Transverse colon (tissue), 4 donors: Measurements from ENCODE around the gene GATAD1. TPM values are rescaled to one million over a fixed set of nuclear protein-coding genes. Genes with fewer than 3 reads are reported as not detected.

Experiments used
- DNase-seq: peaks from one replicate; pipeline ENCODE4 v3.0.0-alpha.2; 2019
- H3K27ac ChIP-seq, 4 donors: fragments of 200-600 bp; sonication (generic); 2 replicates each; pipeline ENCODE4 v1.5.1; 2016 to 2018; ENCODE audit warnings: inconsistent platforms in 4 of 4
- H3K27me3 ChIP-seq: fragments of 200-600 bp; sonication (generic); 2 replicates; pipeline ENCODE4 v1.5.1; 2017; ENCODE audit warnings: inconsistent platforms
- H3K36me3 ChIP-seq, 4 donors: fragments of 200-600 bp; sonication (generic); 2 replicates each; pipeline ENCODE4 v1.5.1; 2017 to 2019; ENCODE audit warnings: inconsistent platforms in 4 of 4
- H3K4me1 ChIP-seq, 4 donors: fragments of 200-600 bp; sonication (generic); 2 replicates each; pipeline ENCODE4 v1.5.1; 2017 to 2020; ENCODE audit warnings: inconsistent platforms in 4 of 4
- H3K4me3 ChIP-seq, 4 donors: fragments of 200-600 bp; sonication (generic); 1 replicate in 1 of 4; 2 replicates in 3 of 4; pipeline versions ENCODE4 v1.5.1 to v1.6.1; 2017 to 2019; ENCODE audit warnings: inconsistent platforms in 4 of 4
- H3K9me3 ChIP-seq, 2 donors: fragments of 200-600 bp; sonication (generic); 2 replicates each; pipeline ENCODE4 v1.5.1; 2017 to 2019; ENCODE audit warnings: inconsistent platforms in 2 of 2
- EP300 ChIP-seq: sonication (generic); formaldehyde crosslinking; IDR thresholded peaks from one replicate; pipeline ENCODE4 v1.6.1; 2017; ENCODE audit warnings: antibody characterized with exemption, low read depth
- POLR2A ChIP-seq: fragments of 450-650 bp; IDR thresholded peaks from one replicate; pipeline ENCODE4 v1.6.1; 2016; ENCODE audit warnings: antibody characterized with exemption, mild to moderate bottlenecking, moderate library complexity
- POLR2AphosphoS5 ChIP-seq, 3 donors: sonication (generic); formaldehyde crosslinking; IDR thresholded peaks; one replicate each; pipeline ENCODE4 v1.6.1; 2016; ENCODE audit warnings: antibody characterized with exemption in 3 of 3
- WGBS, 2 donors: methylation state at CpG; one replicate each; pipeline ENCODE4 v1.1.5; 2018; ENCODE audit warnings: low coverage in 1 of 2; 5-methylcytosine and 5-hydroxymethylcytosine counted together
- in situ Hi-C, 4 donors: fragments of 200-750 bp; cut with MboI; loops; one replicate each; pipeline versions ENCODE4 v1.15.0 to v1.15.1; 2017; ENCODE audit warnings: low sequenced_read_pairs in 3 of 4, low pct_ligation_motif_present in 1 of 4, low pct_unique_long_range_greater_than_20kb in 1 of 4
- intact Hi-C: fragments of 100-400 bp; cut with DNase I; formaldehyde crosslinking; loops from one replicate; pipeline ENCODE4 v1.15.1; 2023; ENCODE audit warnings: low total_unique reads
- total RNA-seq, 4 donors: library from RNA; depleted of rRNA; stranded (reverse); fragments of >200 nt; gene quantifications; one replicate each; pipeline ENCODE4 v1.1.0, GENCODE V29; 2016
- TF ChIP-seq, protein P1 (sequence below), 5 experiments: fragments of 200-600 bp in 3 of 5; fragments of 450-650 bp in 2 of 5; sonication (generic) in 3 of 5; IDR thresholded peaks; 1 replicate in 2 of 5; 2 replicates in 3 of 5; pipeline ENCODE4 v1.5.1; 2016 to 2017; ENCODE audit warnings: antibody characterized with exemption in 5 of 5, inconsistent platforms in 3 of 5, mild to moderate bottlenecking in 2 of 5, moderate library complexity in 1 of 5

The GATAD1 gene
- total RNA-seq, 4 donors from 2014 or later: 18.9 to 57.0 (median 41.7) TPM

DNA sequence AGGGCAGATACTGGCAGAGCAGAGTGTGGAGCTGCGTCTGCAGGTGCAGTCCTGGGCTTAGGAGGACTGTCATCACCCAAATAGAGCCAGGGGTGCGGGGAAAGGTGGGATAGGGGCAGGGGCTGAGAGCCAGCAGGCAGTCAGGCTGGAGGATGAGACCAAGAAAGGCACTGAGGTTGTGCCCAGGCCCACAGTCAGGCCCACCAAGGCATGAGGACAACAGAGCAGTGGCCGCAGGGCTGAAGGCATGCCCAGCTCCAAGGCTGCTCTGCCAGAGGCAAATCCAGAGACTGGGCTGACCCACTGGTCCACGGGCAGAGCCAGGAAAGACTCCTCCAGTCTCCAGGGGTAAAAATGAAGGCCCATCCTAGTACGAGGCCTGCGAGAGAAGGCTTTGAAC lies 24.4 kb upstream of the GATAD1 start:
- no peaks in the 10 kb centered on the region for H3K9me3 ChIP-seq
- intact Hi-C loops (no loop called here), in situ Hi-C loops (no loop called here)
- peaks cover 0 to 10% (median 3%) of the 10 kb centered on the region in 4 donors for H3K4me1 ChIP-seq
- no peak overlapping the region for H3K27ac ChIP-seq
- no peaks in the 10 kb centered on the region for H3K27me3 ChIP-seq
- no peaks in the 10 kb centered on the region for H3K36me3 ChIP-seq
- TF ChIP-seq EP300 (no peak), POLR2AphosphoS5 (IDR thresholded peaks at IDR 0.05) (no peak), POLR2A (no peak)
- TF ChIP-seq, protein P1, sequence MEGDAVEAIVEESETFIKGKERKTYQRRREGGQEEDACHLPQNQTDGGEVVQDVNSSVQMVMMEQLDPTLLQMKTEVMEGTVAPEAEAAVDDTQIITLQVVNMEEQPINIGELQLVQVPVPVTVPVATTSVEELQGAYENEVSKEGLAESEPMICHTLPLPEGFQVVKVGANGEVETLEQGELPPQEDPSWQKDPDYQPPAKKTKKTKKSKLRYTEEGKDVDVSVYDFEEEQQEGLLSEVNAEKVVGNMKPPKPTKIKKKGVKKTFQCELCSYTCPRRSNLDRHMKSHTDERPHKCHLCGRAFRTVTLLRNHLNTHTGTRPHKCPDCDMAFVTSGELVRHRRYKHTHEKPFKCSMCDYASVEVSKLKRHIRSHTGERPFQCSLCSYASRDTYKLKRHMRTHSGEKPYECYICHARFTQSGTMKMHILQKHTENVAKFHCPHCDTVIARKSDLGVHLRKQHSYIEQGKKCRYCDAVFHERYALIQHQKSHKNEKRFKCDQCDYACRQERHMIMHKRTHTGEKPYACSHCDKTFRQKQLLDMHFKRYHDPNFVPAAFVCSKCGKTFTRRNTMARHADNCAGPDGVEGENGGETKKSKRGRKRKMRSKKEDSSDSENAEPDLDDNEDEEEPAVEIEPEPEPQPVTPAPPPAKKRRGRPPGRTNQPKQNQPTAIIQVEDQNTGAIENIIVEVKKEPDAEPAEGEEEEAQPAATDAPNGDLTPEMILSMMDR (IDR thresholded peaks at IDR 0.05): no peak
- WGBS, 2 donors: 89 to 98% methylated on average over 3 to 6 of the region's 6 CpGs
- no peak for DNase-seq
- H3K4me3 ChIP-seq: no peak overlapping the region

DNA sequence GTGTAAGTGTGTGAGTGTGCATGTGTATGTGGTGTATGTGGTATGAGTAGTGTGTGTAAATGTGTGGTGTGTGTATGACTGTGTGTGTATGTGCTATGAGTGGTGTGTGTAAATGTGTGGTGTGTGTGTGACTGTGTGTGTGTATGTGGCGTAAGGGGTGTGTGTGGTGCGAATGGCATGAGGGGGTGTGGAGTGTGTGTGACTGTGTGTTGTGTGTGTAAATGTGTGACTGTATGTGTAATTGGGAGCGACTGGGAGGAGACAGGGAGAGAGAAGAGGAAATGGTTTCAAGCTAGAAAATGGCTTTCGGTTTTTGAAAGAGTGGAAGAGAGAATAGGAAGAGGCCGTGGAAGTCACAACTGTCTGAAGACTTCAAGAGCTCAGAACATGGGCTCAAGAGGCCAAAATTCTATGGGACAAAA lies 23.6 kb upstream of the GATAD1 start:
- H3K4me3 ChIP-seq: no peak overlapping the region
- TF ChIP-seq, protein P1 (IDR thresholded peaks at IDR 0.05): no peak
- TF ChIP-seq POLR2A (no peak), POLR2AphosphoS5 (IDR thresholded peaks at IDR 0.05) (no peak), EP300 (no peak)
- H3K36me3 ChIP-seq: no peaks in the 10 kb centered on the region
- H3K9me3 ChIP-seq: no peaks in the 10 kb centered on the region
- H3K27me3 ChIP-seq: no peaks in the 10 kb centered on the region
- intact Hi-C loops (no loop called here), in situ Hi-C loops (no loop called here)
- H3K4me1 ChIP-seq: peaks cover 0 to 10% (median 3%) of the 10 kb centered on the region in 4 donors
- DNase-seq: no peak
- WGBS, 2 donors: 65 to 76% methylated on average over 5 of the region's 5 CpGs
- H3K27ac ChIP-seq: no peak overlapping the region

DNA sequence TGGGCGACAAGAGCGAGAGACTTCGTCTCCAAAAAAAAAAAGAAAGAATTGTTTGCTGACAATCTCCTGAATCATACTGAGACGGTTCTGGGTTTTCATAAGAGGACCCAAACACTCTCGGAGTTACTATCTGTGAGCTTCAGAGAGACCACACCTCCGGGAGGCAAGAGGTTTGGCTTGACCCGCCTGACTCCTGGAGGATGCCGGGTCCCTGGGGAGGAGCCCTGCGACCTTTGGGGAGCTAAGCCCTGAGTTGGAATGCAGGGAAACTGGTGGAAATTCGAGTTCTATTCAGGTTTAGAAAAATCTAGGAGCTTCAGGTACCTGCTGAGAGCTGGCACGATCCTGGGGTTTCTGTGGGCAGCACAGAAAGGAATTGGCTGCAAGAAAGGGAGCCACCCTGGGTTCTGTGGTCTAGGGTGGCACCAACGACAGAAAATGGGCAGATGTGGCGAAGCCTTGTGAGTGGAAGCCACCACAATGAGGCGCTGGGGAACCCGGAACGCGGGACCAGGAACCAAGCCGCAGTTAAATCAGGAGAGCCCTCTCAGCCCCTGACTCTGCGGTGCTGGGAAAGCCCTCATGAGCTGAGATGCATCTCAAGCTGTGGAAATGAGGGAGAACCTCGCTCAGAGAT lies 21.9 kb upstream of the GATAD1 start:
- in situ Hi-C loops: loop anchor here in 2 of 4 donors (25.0 kb wide), 1 partner anchor 188 kb away; the partner anchor contains the start of genes ANKIB1 (in 2 of the 2) and KRIT1 (in 2 of the 2)
- H3K36me3 ChIP-seq: no peaks in the 10 kb centered on the region
- WGBS, 2 donors: 52 to 60% methylated on average over 10 to 20 of the region's 20 CpGs
- TF ChIP-seq, protein P1 (IDR thresholded peaks at IDR 0.05): no peak
- TF ChIP-seq POLR2AphosphoS5 (IDR thresholded peaks at IDR 0.05) (no peak), POLR2A (no peak), EP300 (no peak)
- H3K27me3 ChIP-seq: no peaks in the 10 kb centered on the region
- H3K4me3 ChIP-seq: no peak overlapping the region
- intact Hi-C loops: no loop called here
- no peak overlapping the region for H3K27ac ChIP-seq
- peak; percentile 22 for DNase-seq
- no peaks in the 10 kb centered on the region for H3K9me3 ChIP-seq
- H3K4me1 ChIP-seq: peaks cover 0 to 10% (median 3%) of the 10 kb centered on the region in 4 donors

DNA sequence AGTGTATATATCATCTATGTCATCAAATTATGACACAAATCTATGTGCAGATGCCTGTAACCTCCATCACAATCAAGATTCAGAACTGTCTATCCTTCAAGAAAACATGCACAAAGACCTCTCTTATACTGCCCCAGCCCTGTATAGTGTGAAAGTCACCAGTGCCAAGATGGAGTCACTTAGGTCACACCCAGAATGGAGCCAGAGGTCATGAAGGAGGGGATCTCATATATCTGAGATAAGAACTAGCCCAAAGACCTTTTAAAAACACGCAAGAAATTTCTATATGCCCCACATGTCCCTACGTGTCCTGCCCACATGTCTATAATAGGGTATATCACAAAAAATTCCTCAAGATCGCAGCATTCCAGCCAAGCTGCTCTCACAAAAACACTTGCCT lies 20.1 kb upstream of the GATAD1 start:
- 86 to 90% methylated on average over 2 to 3 of the region's 3 CpGs for WGBS, 2 donors
- no peaks in the 10 kb centered on the region for H3K9me3 ChIP-seq
- in situ Hi-C loops: loop anchor here in 2 of 4 donors (25.0 kb wide), 1 partner anchor 190 kb away; the partner anchor contains the start of genes ANKIB1 (in 2 of the 2) and KRIT1 (in 2 of the 2)

More for the DNA sequence above, 20.1 kb upstream of the GATAD1 start:
- DNase-seq: no peak
- peaks cover 0 to 6% (median 2%) of the 10 kb centered on the region in 4 donors for H3K4me1 ChIP-seq
- H3K4me3 ChIP-seq: no peak overlapping the region
- no peaks in the 10 kb centered on the region for H3K36me3 ChIP-seq
- H3K27ac ChIP-seq: no peak overlapping the region
- no peak for TF ChIP-seq POLR2A
- TF ChIP-seq, protein P1 (IDR thresholded peaks at IDR 0.05): no peak
- TF ChIP-seq EP300: no peak
- TF ChIP-seq POLR2AphosphoS5 (IDR thresholded peaks at IDR 0.05): no peak
- intact Hi-C loops: no loop called here
- no peaks in the 10 kb centered on the region for H3K27me3 ChIP-seq
